Tibial nerve (tissue), 4 donors: ENCODE measurements around the gene MTSS2.
"Not testable (repeated sequence)": the region's sequence is repeated elsewhere in the genome, so short reads cannot be mapped to it uniquely, and the experiment has no call there.

Experiments
- CTCF ChIP-seq, 5 experiments: fragments of 200-600 bp in 3 of 5; fragments of 450-650 bp in 2 of 5; sonication (generic) in 3 of 5; IDR thresholded peaks; one replicate each; pipeline ENCODE4 v1.5.1; 2016 to 2019; ENCODE audit warnings: antibody characterized with exemption in 5 of 5, mild to moderate bottlenecking in 3 of 5, moderate library complexity in 2 of 5
- EP300 ChIP-seq, 2 donors: sonication (generic); formaldehyde crosslinking; IDR thresholded peaks; one replicate each; pipeline ENCODE4 v1.6.1; 2017; ENCODE audit warnings: antibody characterized with exemption in 2 of 2, mild to moderate bottlenecking in 1 of 2
- POLR2A ChIP-seq, 2 donors: fragments of 450-650 bp; IDR thresholded peaks; one replicate each; pipeline ENCODE4 v1.6.1; 2017; ENCODE audit warnings: antibody characterized with exemption in 2 of 2, mild to moderate bottlenecking in 2 of 2, moderate library complexity in 2 of 2

GRCh38 chr16:70643264-70643663 is 42.6 kb downstream of the MTSS2 start:
- not testable (repeated sequence) for TF ChIP-seq CTCF, POLR2A, EP300 (IDR thresholded peaks at IDR 0.05)
